Liver (tissue), 3 donors: ENCODE measurements around the gene MAPKAP1.
A peak's percentile ranks its signal among the peaks of the same experiment; 100 is the strongest.

Experiments
- FOXA1 ChIP-seq: IDR thresholded peaks from 2 replicates; pipeline ENCODE4 v1.6.1; 2016; ENCODE audit warnings: antibody characterized with exemption
- HNF4G ChIP-seq: IDR thresholded peaks from 2 replicates; pipeline ENCODE4 v1.6.1; 2016; ENCODE audit warnings: antibody characterized with exemption
- RAD21 ChIP-seq, 2 donors: IDR thresholded peaks; 2 replicates each; pipeline ENCODE4 v1.6.1; 2016; ENCODE audit warnings: antibody characterized with exemption in 2 of 2, mild to moderate bottlenecking in 2 of 2
- RXRA ChIP-seq, 2 donors: IDR thresholded peaks; 2 replicates each; pipeline ENCODE4 v1.6.1; 2017 to 2018; ENCODE audit warnings: antibody characterized with exemption in 2 of 2, mild to moderate bottlenecking in 1 of 2
- SP1 ChIP-seq: IDR thresholded peaks from 2 replicates; pipeline ENCODE4 v1.6.1; 2018; ENCODE audit warnings: antibody characterized with exemption, mild to moderate bottlenecking
- TAF1 ChIP-seq: conservative IDR thresholded peaks from 2 replicates; pipeline ENCODE4 v1.6.1; 2016; ENCODE audit warnings: antibody characterized with exemption, mild to moderate bottlenecking
- TF ChIP-seq, protein P1 (sequence below): fragments of 150-350 bp; IDR thresholded peaks from 2 replicates; pipeline ENCODE4 v1.5.1; 2017; ENCODE audit warnings: improper control_type of control experiment, low read depth, low read length; ENCODE audit not compliant: missing input control
- TF ChIP-seq, protein P2 (sequence below): IDR thresholded peaks from 2 replicates; pipeline ENCODE4 v1.6.1; 2016; ENCODE audit warnings: antibody characterized with exemption
- donor health status: healthy.
- donor health status: healthy.

- TF ChIP-seq SP1, result peak; percentile 50
- TF ChIP-seq, protein P1, sequence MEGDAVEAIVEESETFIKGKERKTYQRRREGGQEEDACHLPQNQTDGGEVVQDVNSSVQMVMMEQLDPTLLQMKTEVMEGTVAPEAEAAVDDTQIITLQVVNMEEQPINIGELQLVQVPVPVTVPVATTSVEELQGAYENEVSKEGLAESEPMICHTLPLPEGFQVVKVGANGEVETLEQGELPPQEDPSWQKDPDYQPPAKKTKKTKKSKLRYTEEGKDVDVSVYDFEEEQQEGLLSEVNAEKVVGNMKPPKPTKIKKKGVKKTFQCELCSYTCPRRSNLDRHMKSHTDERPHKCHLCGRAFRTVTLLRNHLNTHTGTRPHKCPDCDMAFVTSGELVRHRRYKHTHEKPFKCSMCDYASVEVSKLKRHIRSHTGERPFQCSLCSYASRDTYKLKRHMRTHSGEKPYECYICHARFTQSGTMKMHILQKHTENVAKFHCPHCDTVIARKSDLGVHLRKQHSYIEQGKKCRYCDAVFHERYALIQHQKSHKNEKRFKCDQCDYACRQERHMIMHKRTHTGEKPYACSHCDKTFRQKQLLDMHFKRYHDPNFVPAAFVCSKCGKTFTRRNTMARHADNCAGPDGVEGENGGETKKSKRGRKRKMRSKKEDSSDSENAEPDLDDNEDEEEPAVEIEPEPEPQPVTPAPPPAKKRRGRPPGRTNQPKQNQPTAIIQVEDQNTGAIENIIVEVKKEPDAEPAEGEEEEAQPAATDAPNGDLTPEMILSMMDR, result no peak
- TF ChIP-seq RXRA (IDR thresholded peaks at IDR 0.05), result no peak
- no peak for TF ChIP-seq FOXA1
- TF ChIP-seq TAF1, result peak; percentile 58
- TF ChIP-seq RAD21 (IDR thresholded peaks at IDR 0.05), result peak; percentile 58 to 63
- TF ChIP-seq HNF4G, result no peak
- TF ChIP-seq, protein P2, sequence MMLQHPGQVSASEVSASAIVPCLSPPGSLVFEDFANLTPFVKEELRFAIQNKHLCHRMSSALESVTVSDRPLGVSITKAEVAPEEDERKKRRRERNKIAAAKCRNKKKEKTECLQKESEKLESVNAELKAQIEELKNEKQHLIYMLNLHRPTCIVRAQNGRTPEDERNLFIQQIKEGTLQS, result no peak
Observed at GRCh38 chr9:125706651-125707471, at the start of gene MAPKAP1.
